RWPE1 (cell line): ENCODE results near the gene SDF2.
"Not testable (repeated sequence)": the region's sequence is repeated elsewhere in the genome, so short reads cannot be mapped to it uniquely, and the experiment has no call there.

Experiments
- CTCF ChIA-PET: fragments of 350-600 bp; sonication (Branson Sonifier 250); formaldehyde crosslinking; extraction: SDS; loops from one replicate; lab custom pipeline; 2021; lab: Yijun Ruan, JAX
- POLR2A ChIA-PET: fragments of 400-600 bp; formaldehyde crosslinking; extraction: SDS; loops from one replicate; lab custom pipeline; 2020; ENCODE audit warnings: antibody characterized with exemption; ENCODE audit not compliant: low non-redundant PET; lab: Yijun Ruan, JAX
- DNase-seq: peaks from one replicate; pipeline ENCODE4 v3.0.0; 2012; ENCODE audit warnings: low spot score
- H3K27ac ChIP-seq: fragments of 450-650 bp; 2 replicates; pipeline ENCODE4 v1.5.1; 2017
- TF ChIP-seq, protein P1 (sequence below): fragments of 450-650 bp; conservative IDR thresholded peaks from 2 replicates; pipeline ENCODE4 v1.5.1; 2017; ENCODE audit warnings: low read depth, mild to moderate bottlenecking

The SDF2 gene

DNA sequence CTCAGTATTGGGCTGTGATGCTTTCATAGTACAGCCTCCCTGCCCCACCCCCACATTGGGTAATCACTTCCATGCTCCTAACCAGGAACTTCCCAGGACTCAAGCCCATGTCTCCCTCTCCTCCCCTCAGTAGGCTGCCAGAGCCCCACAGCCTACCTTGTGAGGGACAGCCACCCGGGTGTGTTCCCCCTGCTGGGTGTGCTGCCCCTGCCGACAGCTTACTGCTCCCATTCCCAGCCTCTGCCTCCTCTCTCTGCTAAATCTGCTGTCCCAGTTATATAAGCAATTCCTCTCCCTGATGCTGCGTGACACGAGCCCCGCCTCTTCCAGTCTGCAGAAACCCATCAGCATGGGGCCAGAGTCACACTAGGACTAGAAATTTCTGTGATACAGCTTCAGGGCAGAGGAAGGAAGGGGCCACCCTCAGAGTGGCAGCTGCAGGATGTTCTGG lies 47.8 kb downstream of the SDF2 start, which contains the start of gene RSKR:
Gene RSKR (minus strand): TSS at position 255 of the 451 bp plus-strand sequence. CDS start 24 bp downstream, at position 231.
- CTCF ChIA-PET: interaction anchor here (0.6 to 1.9 kb wide), 4 partner anchors 14 to 26 kb away, joined by 3 to 5 read pairs (median 4); no protein-coding TSS in a partner anchor
- H3K27ac ChIP-seq: peak within 1 kb of the TSS; percentile 10; the same call in 1 of the 2 replicates
- POLR2A ChIA-PET: interaction anchor here (0.6 kb wide), 1 partner anchor 79 kb away, joined by 8 read pairs; no protein-coding TSS in a partner anchor
- TF ChIP-seq, protein P1, sequence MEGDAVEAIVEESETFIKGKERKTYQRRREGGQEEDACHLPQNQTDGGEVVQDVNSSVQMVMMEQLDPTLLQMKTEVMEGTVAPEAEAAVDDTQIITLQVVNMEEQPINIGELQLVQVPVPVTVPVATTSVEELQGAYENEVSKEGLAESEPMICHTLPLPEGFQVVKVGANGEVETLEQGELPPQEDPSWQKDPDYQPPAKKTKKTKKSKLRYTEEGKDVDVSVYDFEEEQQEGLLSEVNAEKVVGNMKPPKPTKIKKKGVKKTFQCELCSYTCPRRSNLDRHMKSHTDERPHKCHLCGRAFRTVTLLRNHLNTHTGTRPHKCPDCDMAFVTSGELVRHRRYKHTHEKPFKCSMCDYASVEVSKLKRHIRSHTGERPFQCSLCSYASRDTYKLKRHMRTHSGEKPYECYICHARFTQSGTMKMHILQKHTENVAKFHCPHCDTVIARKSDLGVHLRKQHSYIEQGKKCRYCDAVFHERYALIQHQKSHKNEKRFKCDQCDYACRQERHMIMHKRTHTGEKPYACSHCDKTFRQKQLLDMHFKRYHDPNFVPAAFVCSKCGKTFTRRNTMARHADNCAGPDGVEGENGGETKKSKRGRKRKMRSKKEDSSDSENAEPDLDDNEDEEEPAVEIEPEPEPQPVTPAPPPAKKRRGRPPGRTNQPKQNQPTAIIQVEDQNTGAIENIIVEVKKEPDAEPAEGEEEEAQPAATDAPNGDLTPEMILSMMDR: no peak
- no peak for DNase-seq

DNA sequence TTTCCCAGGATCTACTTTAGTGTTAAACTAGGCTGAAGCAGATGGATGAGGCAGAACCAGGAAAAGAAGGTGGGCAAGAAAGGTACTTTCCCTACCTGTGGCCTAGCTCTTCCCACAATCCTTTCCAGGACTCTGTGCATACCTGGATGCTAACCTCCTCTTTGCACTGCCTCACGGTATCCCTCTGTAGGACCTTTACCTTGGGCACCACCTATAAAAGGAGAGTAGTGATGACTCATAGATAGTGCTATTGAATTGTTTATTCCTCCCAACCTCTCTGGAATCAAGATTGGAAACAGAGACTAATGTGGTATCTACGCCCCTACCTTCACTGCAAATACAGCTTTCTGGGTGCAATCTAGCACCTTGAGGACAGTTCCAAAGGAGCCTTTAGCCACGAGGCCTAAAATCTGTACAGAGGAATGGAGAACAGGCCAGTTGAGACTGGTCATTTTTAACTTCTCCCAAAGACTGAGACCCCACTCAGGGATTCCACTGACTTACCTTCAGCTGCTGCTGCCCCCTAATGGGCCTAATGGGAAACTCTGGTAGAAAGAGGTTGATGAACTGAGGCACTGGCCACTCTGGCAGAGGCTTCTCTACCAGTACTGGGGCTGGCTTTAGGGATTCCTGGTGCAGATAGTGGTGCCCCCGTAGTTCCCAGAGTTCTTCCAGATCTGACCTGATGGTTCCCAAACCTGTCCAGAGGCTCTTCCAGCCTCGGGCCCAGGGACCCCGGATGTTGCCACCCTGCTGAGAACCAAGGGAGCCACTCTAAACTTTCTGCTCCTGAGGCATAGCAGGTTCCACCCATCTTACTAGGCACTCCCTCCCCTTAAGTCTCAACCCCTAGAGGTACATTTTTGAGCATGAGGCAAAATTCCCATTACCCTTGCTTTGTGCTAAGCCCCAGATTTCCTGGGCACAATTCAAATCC lies 48.5 kb downstream of the SDF2 start:
- ChIA-PET POLR2A (no interaction called here), CTCF (interaction anchor here (0.6 to 1.9 kb wide), 6 partner anchors 8 to 27 kb away, joined by 3 to 5 read pairs (median 3); no protein-coding TSS in a partner anchor)
- 0 out of 2 replicates have a peak overlapping the region, but pooled peaks have one; percentile 10 for H3K27ac ChIP-seq
- TF ChIP-seq, protein P1: peak; percentile 63
- no peak for DNase-seq

DNA sequence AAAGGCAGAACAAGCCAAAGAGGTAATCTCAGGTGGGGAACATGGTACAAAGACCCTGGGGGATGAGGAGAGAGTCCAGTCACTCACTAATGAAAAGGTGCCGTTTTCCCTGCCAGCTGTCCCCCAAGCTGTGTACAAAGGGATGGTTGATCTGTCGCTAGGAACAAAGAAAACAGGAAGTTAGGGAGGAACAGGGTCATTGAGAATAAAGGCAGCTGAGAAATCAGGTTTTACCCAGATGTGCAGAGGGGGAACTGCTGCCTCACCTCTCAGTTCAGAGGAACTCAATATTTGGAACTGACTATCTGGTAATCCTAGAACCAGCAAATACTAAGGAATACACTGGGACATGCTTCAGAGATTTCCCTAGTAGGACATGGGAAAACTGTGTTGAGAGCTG lies 49.2 kb downstream of the SDF2 start:
- no peak for DNase-seq
- POLR2A ChIA-PET: no interaction called here
- TF ChIP-seq, protein P1: no peak
- no peak overlapping the region for H3K27ac ChIP-seq
- CTCF ChIA-PET: interaction anchor here (0.7 to 1.9 kb wide), 4 partner anchors 9 to 18 kb away, joined by 3 to 5 read pairs (median 3); no protein-coding TSS in a partner anchor

DNA sequence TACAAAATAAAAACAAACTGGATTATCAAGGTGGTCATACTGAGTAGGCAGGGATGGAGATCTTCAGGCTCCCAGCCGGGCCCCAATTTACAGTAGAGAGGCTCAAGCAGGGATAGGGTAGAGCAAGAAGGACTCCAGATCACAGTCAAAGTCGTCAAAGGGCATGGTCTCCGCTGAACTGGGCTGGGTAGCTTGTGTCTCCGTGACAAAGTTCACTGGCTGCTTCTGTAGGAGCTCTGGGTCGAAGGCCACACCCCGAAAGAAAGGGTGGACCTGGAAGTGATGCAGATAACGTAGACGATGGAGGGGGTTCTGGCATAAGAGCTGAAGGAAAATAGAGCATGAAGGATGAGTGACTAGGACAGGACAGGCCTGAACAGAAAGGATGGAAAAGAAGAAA lies 51.3 kb downstream of the SDF2 start:
- CTCF ChIA-PET: no interaction called here
- TF ChIP-seq, protein P1: no peak
- no peak for DNase-seq
- POLR2A ChIA-PET: no interaction called here
- no peak overlapping the region for H3K27ac ChIP-seq

DNA sequence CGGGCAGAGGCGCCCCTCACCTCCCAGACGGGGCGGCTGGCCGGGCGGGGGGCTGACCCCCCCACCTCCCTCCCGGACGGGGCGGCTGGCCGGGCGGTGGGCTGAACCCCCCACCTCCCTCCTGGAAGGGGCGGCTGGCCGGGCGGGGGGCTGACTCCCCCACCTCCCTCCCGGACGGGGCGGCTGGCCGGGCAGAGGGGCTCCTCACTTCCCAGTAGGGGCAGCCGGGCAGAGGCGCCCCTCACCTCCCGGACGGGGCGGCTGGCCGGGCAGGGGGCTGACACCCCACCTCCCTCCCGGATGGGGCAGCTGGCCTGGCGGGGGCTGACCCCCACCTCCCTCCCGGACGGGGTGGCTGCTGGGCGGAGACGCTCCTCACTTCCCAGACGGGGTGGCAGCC lies 57.7 kb downstream of the SDF2 start:
- POLR2A ChIA-PET, DNase-seq, H3K27ac ChIP-seq, CTCF ChIA-PET: not testable (repeated sequence)

DNA sequence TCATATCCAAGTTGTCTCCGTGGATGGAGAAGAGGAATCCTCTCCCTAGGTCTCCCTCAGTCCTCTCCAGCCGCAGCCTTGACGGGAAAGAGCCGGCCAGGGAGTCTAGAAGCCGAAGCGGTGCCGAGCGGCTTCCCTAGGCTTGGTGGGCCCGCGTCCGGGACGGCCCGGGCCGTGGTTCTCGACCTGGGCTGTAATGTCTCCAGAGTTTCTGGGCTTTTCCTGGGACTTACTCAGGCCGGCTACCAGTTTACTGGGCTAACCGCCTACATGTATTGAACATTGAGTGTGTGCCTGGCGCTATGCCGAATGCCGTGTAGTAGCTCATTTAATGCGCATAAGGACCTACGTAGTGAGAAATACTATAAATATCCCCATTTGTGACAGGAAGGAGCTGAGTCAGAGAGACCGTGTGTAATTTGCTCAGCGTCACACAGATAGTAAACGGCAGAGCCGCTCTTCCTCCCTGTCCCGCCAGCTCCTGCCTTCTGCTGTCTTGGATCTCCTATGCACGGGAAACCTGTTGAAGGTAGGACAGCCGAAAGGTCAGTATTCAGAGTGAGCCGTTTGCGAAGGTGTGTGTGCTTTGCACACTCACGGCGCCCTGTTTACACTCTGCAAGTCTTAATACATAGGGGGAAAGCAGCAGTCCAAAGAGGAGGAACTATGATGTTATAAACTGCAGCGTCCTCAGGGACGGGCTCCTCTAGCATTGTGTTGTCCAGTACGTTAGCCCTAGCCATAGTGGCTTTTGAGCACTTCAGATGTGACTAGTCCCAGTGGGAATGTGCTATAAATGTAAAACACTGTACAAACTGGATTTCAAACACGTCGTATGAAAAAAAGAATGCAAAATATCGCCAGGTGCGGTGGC lies 62.2 kb downstream of the SDF2 start:
- H3K27ac ChIP-seq: peak overlapping the region; percentile 95
- ChIA-PET CTCF (interaction anchor here (0.7 to 1.4 kb wide), 2 partner anchors 14 to 17 kb away, joined by 3 to 5 read pairs; partner anchors contain the start of gene RSKR), POLR2A (no interaction called here)
- peak; percentile 59 for DNase-seq
- TF ChIP-seq, protein P1: no peak
